Activated CD4-positive, alpha-beta T cell treated with anti-CD3 and anti-CD28 coated beads for 36 hours (primary cell): Measurements from ENCODE around the gene MCC. TPM values are rescaled to one million over a fixed set of nuclear protein-coding genes. Genes with fewer than 3 reads are reported as not detected.

Experiments used
- ATAC-seq: fragments of 200-7000 bp; cut with Tn5 transposase; one replicate; pipeline ENCODE4 v1.10.0; 2021; ENCODE audit warnings: mild to moderate bottlenecking, moderate library complexity
- CTCF ChIA-PET: fragments of 350-600 bp; sonication (Branson Sonifier 250); formaldehyde crosslinking; loops from one replicate; lab custom pipeline; 2021; ENCODE audit warnings: antibody characterized with exemption; lab: Charles Lee
- POLR2A ChIA-PET: fragments of 350-600 bp; sonication (Branson Sonifier 250); formaldehyde crosslinking; loops from one replicate; lab custom pipeline; 2021; ENCODE audit warnings: antibody characterized with exemption, inconsistent platforms; lab: Charles Lee
- DNase-seq: peaks from one replicate; pipeline ENCODE4 v3.0.0-alpha.2; 2020
- H3K27ac Mint-ChIP-seq: one replicate; pipeline ENCODE4 v1.8.0; 2021; ENCODE audit warnings: mixed read lengths
- H3K27me3 Mint-ChIP-seq: one replicate; pipeline ENCODE4 v1.8.0; 2021; ENCODE audit warnings: mixed read lengths
- H3K36me3 Mint-ChIP-seq: one replicate; pipeline ENCODE4 v1.8.0; 2021; ENCODE audit warnings: low read depth, mixed read lengths
- H3K4me1 Mint-ChIP-seq: one replicate; pipeline ENCODE4 v1.8.0; 2021; ENCODE audit warnings: mixed read lengths
- H3K4me3 Mint-ChIP-seq: one replicate; pipeline ENCODE4 v1.8.0; 2021; ENCODE audit warnings: mild to moderate bottlenecking, moderate library complexity, mixed read lengths
- H3K9me3 Mint-ChIP-seq: one replicate; pipeline ENCODE4 v1.8.0; 2021; ENCODE audit warnings: low read depth, mixed read lengths
- intact Hi-C, 2 experiments: fragments of 100-400 bp; cut with DNase I in 1 of 2; cut with micrococcal nuclease in 1 of 2; formaldehyde crosslinking; loops; one replicate each; pipeline versions ENCODE4 v1.14.2 to v1.15.1; 2022 to 2024; cut with DNase I, micrococcal nuclease
- total RNA-seq, 2 experiments: library from RNA; stranded (reverse); gene quantifications; one replicate each; pipeline ENCODE4 v1.2.3, GENCODE V29; 2021

Gene MCC
- total RNA-seq, 2 experiments from 2014 or later = 1.9 to 2.4 TPM

DNA sequence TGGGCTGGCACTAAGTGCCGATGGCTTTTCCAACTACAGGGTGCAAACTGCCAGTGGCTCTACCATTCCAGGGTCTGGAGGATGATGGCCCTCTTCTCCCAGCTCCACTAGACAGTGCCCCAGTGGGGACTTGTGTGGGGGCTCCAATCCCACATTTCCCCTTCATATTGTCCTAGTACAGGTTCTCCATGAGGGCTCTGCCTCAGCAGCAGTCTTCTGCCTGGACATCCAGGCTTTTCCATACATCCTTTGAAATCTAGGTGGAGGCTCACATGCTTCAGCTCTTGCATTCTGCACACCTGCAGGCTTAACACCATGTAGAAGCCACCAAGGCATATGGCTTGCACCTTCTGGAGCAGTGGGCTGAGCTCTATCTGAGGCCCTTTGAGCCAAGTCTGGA lies 123.8 kb downstream of the MCC start:
- Mint-ChIP-seq H3K4me3 (no peak overlapping the region), H3K27me3 (no peaks in the 10 kb centered on the region), H3K27ac (no peak overlapping the region), H3K4me1 (no peaks in the 10 kb centered on the region), H3K9me3 (peaks cover 10% of the 10 kb centered on the region), H3K36me3 (peaks cover 2% of the 10 kb centered on the region)
- no peak for DNase-seq
- ATAC-seq = no peak
- ChIA-PET POLR2A (no interaction called here), CTCF (no interaction called here)
- intact Hi-C loops = no loop called here

GRCh38 chr5:113361701-113362100 lies 126.6 kb downstream of the MCC start:
- ChIA-PET POLR2A (no interaction called here), CTCF (interaction anchor here (0.6 to 0.9 kb wide), 2 partner anchors 15 to 250 kb away, joined by 3 to 5 read pairs; no protein-coding TSS in a partner anchor)
- no peaks in the 10 kb centered on the region for H3K27me3 Mint-ChIP-seq
- intact Hi-C loops = no loop called here
- no peak for DNase-seq
- peaks cover 10% of the 10 kb centered on the region for H3K9me3 Mint-ChIP-seq
- no peaks in the 10 kb centered on the region for H3K4me1 Mint-ChIP-seq
- no peak overlapping the region for H3K27ac Mint-ChIP-seq
- H3K4me3 Mint-ChIP-seq = no peak overlapping the region
- ATAC-seq = no peak
- H3K36me3 Mint-ChIP-seq = peaks cover 2% of the 10 kb centered on the region

DNA sequence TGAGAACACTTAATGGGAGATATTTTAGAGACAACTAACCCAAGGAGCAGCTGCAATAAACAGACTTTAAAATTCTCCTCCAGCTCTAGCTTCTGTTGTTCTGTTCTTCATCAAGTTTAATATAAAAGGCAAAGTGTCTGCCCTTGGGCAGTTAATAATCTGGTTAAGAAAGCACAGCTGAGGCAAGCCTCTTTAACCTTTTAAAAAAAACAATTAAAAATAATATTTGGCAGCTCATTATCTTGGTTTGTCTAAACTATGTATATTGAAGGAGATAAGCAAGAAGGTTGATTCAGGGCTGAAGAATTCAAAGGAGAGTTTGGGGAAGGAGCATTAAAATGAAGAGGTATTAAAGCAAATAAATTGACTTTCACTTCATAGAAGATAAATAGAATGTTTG lies 128.8 kb downstream of the MCC start:
- POLR2A ChIA-PET = no interaction called here
- no peak overlapping the region for H3K4me3 Mint-ChIP-seq
- CTCF ChIA-PET = interaction anchor here (0.9 to 1.1 kb wide), 2 partner anchors 19 to 20 kb away, joined by 3 read pairs; no protein-coding TSS in a partner anchor

GRCh38 chr5:113358696-113359095 lies 129.6 kb downstream of the MCC start:
- no peak for ATAC-seq
- no peak for DNase-seq
- Mint-ChIP-seq H3K4me3 (no peak overlapping the region), H3K27me3 (no peaks in the 10 kb centered on the region), H3K4me1 (no peaks in the 10 kb centered on the region), H3K9me3 (peaks cover 3% of the 10 kb centered on the region), H3K27ac (no peak overlapping the region), H3K36me3 (peaks cover 1% of the 10 kb centered on the region)
- ChIA-PET POLR2A (no interaction called here), CTCF (interaction anchor here (0.8 to 0.9 kb wide), 2 partner anchors 21 to 1393 kb away, joined by 3 read pairs; no protein-coding TSS in a partner anchor)
- intact Hi-C loops = no loop called here

More for the DNA sequence above, 128.8 kb downstream of the MCC start:
- Mint-ChIP-seq H3K27ac (no peak overlapping the region), H3K36me3 (peaks cover 2% of the 10 kb centered on the region), H3K9me3 (peaks cover 6% of the 10 kb centered on the region), H3K27me3 (no peaks in the 10 kb centered on the region), H3K4me1 (no peaks in the 10 kb centered on the region)
- intact Hi-C loops = no loop called here
- ATAC-seq (no peak), DNase-seq (no peak)

GRCh38 chr5:113357696-113358476 lies 130.4 kb downstream of the MCC start:
- Mint-ChIP-seq H3K27me3 (no peaks in the 10 kb centered on the region), H3K36me3 (no peaks in the 10 kb centered on the region), H3K4me1 (no peaks in the 10 kb centered on the region), H3K4me3 (no peak overlapping the region), H3K27ac (no peak overlapping the region), H3K9me3 (no peaks in the 10 kb centered on the region)
- intact Hi-C loops = no loop called here
- no peak for ATAC-seq
- no peak for DNase-seq
- ChIA-PET POLR2A (no interaction called here), CTCF (interaction anchor here (0.8 kb wide), 1 partner anchor 1394 kb away, joined by 3 read pairs; no protein-coding TSS in a partner anchor)

DNA sequence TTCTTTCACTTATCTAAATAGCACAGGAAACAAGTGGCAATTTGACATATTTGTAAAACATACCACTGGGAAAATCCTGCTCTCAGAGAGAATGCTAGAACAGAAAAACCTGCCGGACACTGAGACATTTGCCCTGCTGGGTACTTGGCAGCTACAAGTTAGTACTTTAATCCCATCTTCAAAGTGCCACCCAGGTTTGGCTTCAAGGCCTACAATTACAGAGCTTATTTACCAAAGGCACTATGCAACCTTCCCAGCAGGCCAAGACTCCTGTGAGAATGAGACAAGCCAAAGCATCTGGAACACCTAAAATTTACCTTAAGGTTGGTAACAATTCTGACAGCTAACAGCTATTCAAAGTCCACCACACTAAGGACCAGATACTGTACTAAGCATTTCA lies 131.8 kb downstream of the MCC start:
- intact Hi-C loops = no loop called here
- ChIA-PET CTCF (interaction anchor here (0.6 to 1.5 kb wide), 2 partner anchors 235 to 381 kb away, joined by 3 to 4 read pairs; no protein-coding TSS in a partner anchor), POLR2A (no interaction called here)
- H3K9me3 Mint-ChIP-seq = no peaks in the 10 kb centered on the region
- H3K27ac Mint-ChIP-seq = no peak overlapping the region
- no peaks in the 10 kb centered on the region for H3K27me3 Mint-ChIP-seq
- no peak overlapping the region for H3K4me3 Mint-ChIP-seq
- DNase-seq (no peak), ATAC-seq (no peak)
- no peaks in the 10 kb centered on the region for H3K4me1 Mint-ChIP-seq
- H3K36me3 Mint-ChIP-seq = no peaks in the 10 kb centered on the region

GRCh38 chr5:113354055-113354454 lies 134.2 kb downstream of the MCC start:
- ATAC-seq (no peak), DNase-seq (no peak)
- Mint-ChIP-seq H3K27ac (no peak overlapping the region), H3K4me3 (no peak overlapping the region), H3K27me3 (peaks cover 1% of the 10 kb centered on the region), H3K9me3 (no peaks in the 10 kb centered on the region), H3K36me3 (no peaks in the 10 kb centered on the region), H3K4me1 (no peaks in the 10 kb centered on the region)
- ChIA-PET POLR2A (no interaction called here), CTCF (interaction anchor here (0.6 kb wide), 1 partner anchor 33 kb away, joined by 3 read pairs; no protein-coding TSS in a partner anchor)
- intact Hi-C loops = no loop called here

DNA sequence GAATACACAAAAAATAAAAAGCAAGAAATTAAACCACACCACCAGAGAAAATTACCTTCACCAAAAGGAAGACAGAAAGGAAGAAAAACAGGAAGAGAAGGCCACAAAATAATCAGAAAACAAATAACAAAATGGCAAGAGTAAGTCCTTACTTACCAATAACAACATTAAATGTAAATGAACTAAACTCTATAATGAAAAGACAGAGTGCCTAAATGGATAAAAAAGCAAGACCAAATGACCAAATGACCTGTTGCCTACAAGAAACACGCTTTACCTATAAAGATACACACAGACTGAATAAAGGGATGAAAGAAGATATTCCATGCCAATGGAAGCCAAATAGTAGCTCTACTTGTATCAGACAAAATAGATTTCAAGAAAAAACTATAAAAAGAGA lies 140.7 kb downstream of the MCC start:
- Mint-ChIP-seq H3K4me3 (no peak overlapping the region), H3K4me1 (no peaks in the 10 kb centered on the region), H3K9me3 (no peaks in the 10 kb centered on the region), H3K27ac (no peak overlapping the region), H3K27me3 (peaks cover 5% of the 10 kb centered on the region), H3K36me3 (no peaks in the 10 kb centered on the region)
- DNase-seq = no peak
- no peak for ATAC-seq
- ChIA-PET CTCF (no interaction called here), POLR2A (no interaction called here)
- intact Hi-C loops = no loop called here

DNA sequence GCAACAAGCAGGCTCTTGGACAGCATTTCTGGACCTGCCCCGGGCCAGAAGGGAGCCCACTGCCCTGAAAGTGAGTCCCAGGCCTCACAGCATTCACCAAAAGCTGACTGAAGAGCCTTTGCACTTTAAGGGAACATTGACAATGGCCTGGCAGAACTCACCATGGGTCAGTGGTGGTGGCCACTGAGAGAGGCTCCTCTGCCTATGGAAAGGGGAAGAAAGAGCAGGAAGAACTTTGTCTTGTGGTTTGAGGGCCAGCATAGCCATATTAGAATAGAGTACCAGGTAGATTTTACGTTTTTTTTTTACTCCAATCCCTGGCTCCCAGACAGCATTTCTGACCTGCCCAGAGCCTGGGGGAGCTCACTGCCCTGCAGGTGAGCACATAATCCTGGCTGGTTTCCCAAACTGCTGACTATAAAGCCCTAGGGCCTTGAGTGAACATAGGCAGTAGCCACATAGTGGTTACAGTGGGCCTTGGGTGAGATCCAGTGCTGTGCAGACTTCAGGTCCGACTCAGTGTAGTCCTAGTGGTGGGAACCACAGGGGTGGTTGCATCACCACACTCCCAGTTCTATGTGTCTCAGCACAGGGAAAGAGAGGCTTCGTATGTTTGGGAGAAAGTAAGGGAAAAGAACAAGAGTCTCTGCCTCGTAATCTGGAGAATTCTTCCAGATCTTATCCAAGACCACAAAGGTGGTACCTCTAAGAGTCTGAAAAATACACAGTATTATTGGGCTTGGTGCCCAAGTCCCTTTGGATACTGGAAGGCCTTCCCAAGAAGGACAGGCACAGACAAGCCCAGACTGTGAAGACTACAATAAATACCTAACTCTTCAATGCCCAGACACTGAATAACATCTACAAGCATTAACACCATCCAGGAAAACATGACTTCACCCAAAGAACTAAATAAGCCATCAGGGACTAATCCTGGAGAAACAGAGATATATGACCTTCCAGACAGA lies 143.0 kb downstream of the MCC start:
- no peaks in the 10 kb centered on the region for H3K4me1 Mint-ChIP-seq
- H3K27ac Mint-ChIP-seq = no peak overlapping the region
- DNase-seq (no peak), ATAC-seq (no peak)
- H3K27me3 Mint-ChIP-seq = peaks cover 5% of the 10 kb centered on the region
- no peak overlapping the region for H3K4me3 Mint-ChIP-seq
- ChIA-PET POLR2A (no interaction called here), CTCF (interaction anchor here (0.5 kb wide), 1 partner anchor 263 kb away, joined by 4 read pairs; no protein-coding TSS in a partner anchor)
- no peaks in the 10 kb centered on the region for H3K36me3 Mint-ChIP-seq
- intact Hi-C loops = no loop called here
- no peaks in the 10 kb centered on the region for H3K9me3 Mint-ChIP-seq

GRCh38 chr5:113343343-113343742 lies 144.9 kb downstream of the MCC start:
- ATAC-seq = no peak
- CTCF ChIA-PET = no interaction called here
- intact Hi-C loops = no loop called here
- POLR2A ChIA-PET = no interaction called here
- Mint-ChIP-seq H3K4me3 (no peak overlapping the region), H3K27ac (no peak overlapping the region), H3K27me3 (peaks cover 2% of the 10 kb centered on the region), H3K36me3 (no peaks in the 10 kb centered on the region), H3K4me1 (no peaks in the 10 kb centered on the region), H3K9me3 (no peaks in the 10 kb centered on the region)
- no peak for DNase-seq

GRCh38 chr5:113340537-113340936 lies 147.7 kb downstream of the MCC start:
- ChIA-PET POLR2A (no interaction called here), CTCF (no interaction called here)
- ATAC-seq (no peak), DNase-seq (no peak)
- Mint-ChIP-seq H3K27ac (no peak overlapping the region), H3K4me1 (no peaks in the 10 kb centered on the region), H3K36me3 (no peaks in the 10 kb centered on the region), H3K4me3 (no peak overlapping the region), H3K9me3 (no peaks in the 10 kb centered on the region), H3K27me3 (no peaks in the 10 kb centered on the region)
- intact Hi-C loops = no loop called here
